ENCODE measurements around the gene TENM4. TPM values are rescaled to one million over a fixed set of nuclear protein-coding genes. Genes with fewer than 3 reads are reported as not detected.

Gene TENM4
- total RNA-seq, 2 donors from 2014 or later = 2.6 to 6.8 TPM

DNA sequence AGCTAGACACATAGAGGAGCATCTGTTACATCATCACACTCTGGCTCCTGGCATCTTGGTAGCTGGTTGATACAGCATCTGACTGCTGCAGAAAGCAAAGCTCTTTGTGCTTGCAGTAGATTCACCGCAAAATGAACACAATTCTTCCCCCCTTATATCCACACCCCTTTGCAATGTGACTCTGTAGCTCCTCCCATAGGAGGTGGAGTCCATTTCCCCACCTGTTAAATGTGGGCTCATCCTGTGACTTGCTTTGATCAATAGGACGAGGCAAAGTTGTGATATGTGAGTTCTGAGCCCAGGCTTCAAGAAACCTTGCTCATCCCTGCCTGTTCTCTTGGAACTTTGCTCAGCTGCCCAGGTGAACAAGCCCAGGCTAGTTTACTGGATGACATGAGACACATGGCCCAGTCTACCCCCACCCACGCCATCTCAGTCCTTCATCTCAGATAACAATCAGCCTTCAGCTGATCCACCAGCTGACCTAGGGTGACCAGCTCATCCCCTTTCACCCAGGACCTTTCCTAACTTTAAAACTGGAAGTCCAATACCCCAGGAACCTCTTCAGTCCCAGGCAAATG, 272.2 kb downstream of the TENM4 start:
- Histone ChIP-seq H3K27ac (no peak overlapping the region), H3K27me3 (replicated peaks; ENCODE audit: insufficient read depth) (no peaks in the 10 kb centered on the region), H3K4me3 (no peak overlapping the region), H3K36me3 (no peaks in the 10 kb centered on the region), H3K4me1 (replicated peaks) (no peaks in the 10 kb centered on the region), H3K9me3 (no peaks in the 10 kb centered on the region)
- DNase-seq (ENCODE audit: low spot score) = no peak
- TF ChIP-seq CTCF (IDR thresholded peaks at IDR 0.05) (no peak), POLR2AphosphoS5 (IDR thresholded peaks at IDR 0.05) (no peak), POLR2A (IDR thresholded peaks at IDR 0.05) (no peak)
- intact Hi-C loops (cut with DNase I) = no loop called here
- 20% methylated on average over 3 of the region's 3 CpGs for WGBS

DNA sequence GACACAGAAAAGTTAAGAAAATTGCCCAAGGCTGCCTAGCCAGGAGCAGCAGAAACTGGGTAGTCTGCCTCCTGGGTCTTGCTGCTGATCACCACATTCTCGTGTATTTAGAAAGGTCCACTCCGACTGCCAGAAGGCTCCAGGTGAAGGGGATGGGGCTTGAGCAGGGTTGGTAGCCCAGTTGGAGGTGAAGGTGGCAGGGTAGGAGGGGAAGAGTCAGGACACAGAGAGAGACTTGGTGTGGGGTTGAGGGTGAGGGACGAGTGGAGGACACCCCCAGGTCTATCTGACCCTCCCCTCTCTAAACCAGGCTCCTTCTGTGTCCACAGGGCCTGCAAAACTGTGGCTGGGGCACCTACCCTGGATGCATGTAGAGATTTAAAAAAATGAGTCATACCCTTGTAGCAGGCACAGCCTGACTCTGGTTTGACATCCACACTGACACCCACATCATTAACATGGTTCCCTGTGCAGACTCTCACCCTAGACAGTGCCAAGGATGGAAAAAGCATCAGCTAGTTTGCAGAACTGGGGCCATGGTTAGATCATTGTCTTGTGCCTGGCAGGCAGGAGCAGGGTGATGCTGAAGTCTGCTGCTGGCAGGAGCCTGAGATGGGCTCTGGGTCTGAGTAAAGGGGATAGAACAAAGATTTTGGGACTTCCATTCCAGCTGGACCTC, 273.2 kb downstream of the TENM4 start:
- no peak overlapping the region for H3K4me3 ChIP-seq
- no peaks in the 10 kb centered on the region for H3K9me3 ChIP-seq
- intact Hi-C loops (cut with DNase I) = no loop called here
- no peaks in the 10 kb centered on the region for H3K27me3 ChIP-seq (replicated peaks; ENCODE audit: insufficient read depth)
- 81% methylated on average over 3 of the region's 3 CpGs for WGBS
- no peaks in the 10 kb centered on the region for H3K36me3 ChIP-seq
- TF ChIP-seq CTCF (IDR thresholded peaks at IDR 0.05) (no peak), POLR2AphosphoS5 (IDR thresholded peaks at IDR 0.05) (no peak), POLR2A (IDR thresholded peaks at IDR 0.05) (no peak)
- H3K27ac ChIP-seq = no peak overlapping the region
- no peak for DNase-seq (ENCODE audit: low spot score)
- no peaks in the 10 kb centered on the region for H3K4me1 ChIP-seq (replicated peaks)

DNA sequence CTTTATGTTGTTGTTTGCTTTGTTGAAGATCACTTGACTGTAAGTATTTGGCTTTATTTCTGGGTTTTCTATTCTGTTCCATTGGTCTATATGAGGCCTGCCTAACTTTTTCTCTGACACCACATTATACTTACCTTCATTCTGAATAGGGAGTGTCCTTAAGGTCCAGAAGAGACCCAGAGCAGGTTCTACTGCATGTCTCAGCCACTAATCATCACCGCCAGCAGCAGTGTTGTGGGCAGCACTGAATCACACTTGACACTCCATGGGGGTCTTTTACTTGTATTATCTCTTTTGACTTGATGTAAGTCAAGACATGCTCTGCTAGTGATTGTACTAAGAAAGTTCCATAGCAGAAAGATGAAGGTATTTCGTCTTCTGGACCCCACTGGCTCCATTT, 274.9 kb downstream of the TENM4 start:
- Histone ChIP-seq H3K4me1 (replicated peaks) (no peaks in the 10 kb centered on the region), H3K27me3 (replicated peaks; ENCODE audit: insufficient read depth) (no peaks in the 10 kb centered on the region), H3K36me3 (no peaks in the 10 kb centered on the region), H3K27ac (no peak overlapping the region), H3K9me3 (no peaks in the 10 kb centered on the region), H3K4me3 (no peak overlapping the region)
- intact Hi-C loops (cut with DNase I) = no loop called here
- TF ChIP-seq POLR2A (IDR thresholded peaks at IDR 0.05) = no peak
- no peak for TF ChIP-seq POLR2AphosphoS5 (IDR thresholded peaks at IDR 0.05)
- no peak for TF ChIP-seq CTCF (IDR thresholded peaks at IDR 0.05)
- no peak for DNase-seq (ENCODE audit: low spot score)
- WGBS = 89% methylated on average over 2 of the region's 2 CpGs

- no peaks in the 10 kb centered on the region for H3K27me3 ChIP-seq (replicated peaks; ENCODE audit: insufficient read depth)
- H3K4me3 ChIP-seq = no peak overlapping the region
- peak; percentile 8 for DNase-seq (ENCODE audit: low spot score)
- WGBS = 64% methylated on average over 5 of the region's 5 CpGs
- H3K27ac ChIP-seq = no peak overlapping the region
- no peaks in the 10 kb centered on the region for H3K4me1 ChIP-seq (replicated peaks)
- intact Hi-C loops (cut with DNase I) = no loop called here
- no peaks in the 10 kb centered on the region for H3K9me3 ChIP-seq
- TF ChIP-seq POLR2AphosphoS5 (IDR thresholded peaks at IDR 0.05) = no peak
- TF ChIP-seq POLR2A (IDR thresholded peaks at IDR 0.05) = no peak
- peak in 2 of 4 experiments; percentile 21 to 24 for TF ChIP-seq CTCF (IDR thresholded peaks at IDR 0.05)
- H3K36me3 ChIP-seq = no peaks in the 10 kb centered on the region
These were observed 279.9 kb downstream of the TENM4 start for GRCh38 chr11:79160791-79161403.
